ENCODE data around the gene MXD3.

Gene MXD3

DNA sequence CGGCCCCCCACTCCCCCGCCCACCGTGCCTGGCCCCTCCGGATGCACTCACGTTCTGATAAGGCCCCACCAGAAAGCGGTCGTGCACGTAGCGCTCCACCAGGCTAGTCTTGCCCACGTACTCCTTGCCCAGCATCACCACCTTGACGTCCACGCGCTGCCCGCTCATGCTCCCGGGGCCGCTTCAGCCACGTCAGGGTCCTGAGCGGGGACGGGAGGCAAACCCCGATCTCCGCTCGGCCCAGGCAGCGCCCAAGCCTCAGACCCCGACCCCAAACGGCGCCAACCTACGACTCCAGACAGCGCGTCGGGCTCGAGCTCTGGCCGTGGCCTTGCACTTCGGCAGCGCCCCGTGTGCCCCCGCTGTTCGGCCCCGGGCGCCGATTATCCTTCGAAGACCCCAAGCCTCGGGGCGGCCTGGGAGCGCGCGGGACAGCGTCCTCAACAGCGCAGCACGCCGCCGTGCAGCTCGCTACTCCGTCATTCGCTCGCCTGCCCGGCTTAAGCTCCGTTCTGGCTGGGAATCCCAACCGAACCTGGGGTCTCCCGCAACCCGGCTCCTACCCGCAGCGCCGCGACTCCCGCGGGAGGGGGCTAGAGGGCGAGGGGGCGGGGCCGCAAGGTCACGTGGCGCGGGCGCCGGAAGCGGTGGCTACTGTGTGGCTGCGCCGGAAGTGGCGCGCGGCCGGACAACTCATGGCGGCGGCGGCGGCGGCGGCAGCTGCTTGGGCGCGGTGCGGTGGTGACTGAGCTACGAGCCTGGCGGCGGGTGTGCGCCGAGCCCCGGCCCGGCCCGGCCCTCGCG is 8.4 kb downstream of the MXD3 start, which contains the start of the genes PRELID1 and RAB24:
Gene PRELID1, plus strand, starts transcription at position 679 of the 804 bp plus-strand sequence. CDS start 187 bp downstream, outside the sequence.
Gene RAB24, minus strand, starts transcription at position 599 of the 804 bp plus-strand sequence. Its CDS starts 431 bp downstream, at position 168.
- TF ChIP-seq, protein P1, sequence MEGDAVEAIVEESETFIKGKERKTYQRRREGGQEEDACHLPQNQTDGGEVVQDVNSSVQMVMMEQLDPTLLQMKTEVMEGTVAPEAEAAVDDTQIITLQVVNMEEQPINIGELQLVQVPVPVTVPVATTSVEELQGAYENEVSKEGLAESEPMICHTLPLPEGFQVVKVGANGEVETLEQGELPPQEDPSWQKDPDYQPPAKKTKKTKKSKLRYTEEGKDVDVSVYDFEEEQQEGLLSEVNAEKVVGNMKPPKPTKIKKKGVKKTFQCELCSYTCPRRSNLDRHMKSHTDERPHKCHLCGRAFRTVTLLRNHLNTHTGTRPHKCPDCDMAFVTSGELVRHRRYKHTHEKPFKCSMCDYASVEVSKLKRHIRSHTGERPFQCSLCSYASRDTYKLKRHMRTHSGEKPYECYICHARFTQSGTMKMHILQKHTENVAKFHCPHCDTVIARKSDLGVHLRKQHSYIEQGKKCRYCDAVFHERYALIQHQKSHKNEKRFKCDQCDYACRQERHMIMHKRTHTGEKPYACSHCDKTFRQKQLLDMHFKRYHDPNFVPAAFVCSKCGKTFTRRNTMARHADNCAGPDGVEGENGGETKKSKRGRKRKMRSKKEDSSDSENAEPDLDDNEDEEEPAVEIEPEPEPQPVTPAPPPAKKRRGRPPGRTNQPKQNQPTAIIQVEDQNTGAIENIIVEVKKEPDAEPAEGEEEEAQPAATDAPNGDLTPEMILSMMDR (IDR thresholded peaks at IDR 0.05), result peak; percentile 48

DNA sequence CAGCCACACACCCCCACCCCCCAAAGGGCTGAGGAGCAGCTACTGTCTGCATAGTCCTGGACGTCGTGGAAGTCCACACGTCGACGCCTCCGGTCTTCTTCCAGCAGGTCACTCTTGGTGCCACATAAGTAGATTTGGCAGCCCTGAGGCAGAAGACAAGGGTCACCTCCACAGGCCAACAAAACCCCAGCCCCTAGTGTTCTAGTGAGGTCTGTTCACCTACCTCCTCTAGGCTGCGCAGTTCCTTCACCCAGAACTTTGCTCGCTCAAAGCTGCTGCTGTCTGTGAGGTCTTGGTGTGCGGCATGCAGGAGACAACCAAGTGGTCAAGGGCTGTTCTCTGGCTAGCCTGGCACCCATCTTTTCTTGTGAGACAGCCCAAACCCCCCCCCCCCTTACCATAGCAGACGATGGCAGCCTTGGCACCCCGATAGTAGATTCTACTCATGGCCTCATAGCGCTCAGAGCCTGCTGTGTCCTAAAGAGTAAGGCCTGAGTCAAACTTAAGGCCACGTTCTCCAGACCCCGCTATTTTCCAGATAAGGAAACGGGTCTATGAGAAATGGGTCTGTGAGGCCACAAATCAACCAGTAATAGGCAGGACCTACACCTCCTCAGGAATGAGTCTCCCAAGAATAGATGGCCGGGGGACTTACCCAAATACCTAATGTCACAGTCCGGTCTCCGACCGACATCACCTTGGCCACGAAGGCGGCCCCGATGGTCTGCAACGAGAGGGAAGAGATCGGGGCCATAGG is 9.2 kb downstream of the MXD3 start:
- TF ChIP-seq, protein P1 (IDR thresholded peaks at IDR 0.05), result no peak

DNA sequence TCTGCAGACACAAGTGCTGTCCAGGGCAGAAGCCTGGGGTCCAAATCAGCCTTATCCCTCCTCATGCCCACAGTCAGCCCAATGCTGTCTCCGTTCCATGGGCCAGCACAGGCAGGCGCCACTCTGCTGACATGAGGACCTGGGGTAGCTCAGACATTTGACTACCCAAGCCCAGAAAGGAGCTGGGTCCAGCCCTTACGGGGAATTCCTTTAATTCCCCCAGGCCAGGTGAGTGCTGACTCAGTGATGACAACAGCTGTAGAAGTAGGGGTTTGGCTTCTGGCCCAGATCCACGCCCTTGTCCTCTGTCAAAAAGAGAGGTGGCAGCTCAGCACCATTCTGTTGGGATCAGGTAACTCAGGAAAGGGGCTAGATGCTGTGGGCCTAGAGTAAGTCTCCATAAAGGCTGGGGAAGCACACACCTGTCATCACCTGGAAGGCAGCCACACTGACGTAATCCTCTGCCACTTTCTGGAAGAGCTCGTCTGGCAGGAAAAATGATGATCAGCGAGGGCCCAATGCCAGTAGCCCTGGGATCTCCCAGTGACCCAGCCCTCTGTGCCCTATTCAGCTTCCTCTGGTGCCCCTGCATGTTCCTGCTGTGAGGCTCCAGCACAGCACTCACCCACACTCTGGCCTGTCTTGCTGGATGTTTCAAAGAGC is 10.1 kb downstream of the MXD3 start:
- TF ChIP-seq, protein P1 (IDR thresholded peaks at IDR 0.05), result no peak

DNA sequence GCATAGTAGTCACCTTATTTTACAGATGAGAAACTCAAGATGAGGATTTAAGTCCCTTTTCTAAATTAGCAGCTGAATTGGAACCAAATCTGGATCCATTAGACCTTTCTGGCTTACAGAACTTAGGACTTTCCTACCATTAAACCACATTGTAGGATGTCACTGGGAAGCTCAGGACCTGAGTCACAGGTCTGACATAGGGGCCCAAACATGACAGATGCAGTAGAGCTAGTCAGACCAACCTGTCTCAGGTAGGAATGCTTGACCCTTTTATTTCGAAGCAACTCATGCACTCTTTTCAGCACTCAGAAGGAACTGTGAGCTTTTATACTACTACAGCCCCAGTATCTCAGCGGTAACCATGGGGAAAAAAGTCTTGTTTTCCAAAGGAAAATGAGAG is 10.7 kb downstream of the MXD3 start:
- TF ChIP-seq, protein P1 (IDR thresholded peaks at IDR 0.05), result no peak

DNA sequence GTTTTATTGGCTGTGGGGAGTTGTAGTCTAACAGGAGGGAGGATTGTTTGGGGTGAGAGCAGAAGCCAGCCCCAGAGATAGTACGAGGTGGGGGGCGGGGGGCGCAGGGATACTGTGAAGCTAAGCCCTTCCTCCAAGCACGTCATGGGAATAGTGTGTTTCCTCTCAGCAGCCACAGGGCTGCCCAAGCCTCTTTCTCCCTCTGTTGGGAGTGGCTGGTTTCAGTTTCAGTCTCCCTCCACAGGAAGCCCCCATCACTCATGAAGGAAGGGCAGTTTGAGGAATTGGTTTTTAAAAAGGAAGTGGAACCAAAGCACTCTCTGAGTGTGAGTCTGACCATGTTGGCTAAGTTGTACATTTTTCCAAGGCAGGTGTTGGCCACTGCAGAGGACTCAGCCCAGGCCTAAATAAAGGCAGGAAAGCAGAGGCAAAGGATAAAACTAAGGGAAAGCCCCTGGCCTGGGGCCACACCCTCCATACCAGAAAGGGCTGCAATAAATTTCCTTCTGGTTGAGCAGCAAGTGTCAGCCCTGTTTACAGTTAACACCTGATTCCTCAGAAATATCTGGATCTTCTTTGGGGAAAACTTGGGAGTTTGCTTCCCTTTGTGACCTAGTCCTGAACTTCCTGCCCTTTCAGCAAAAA is 11.3 kb downstream of the MXD3 start:
- TF ChIP-seq, protein P1 (IDR thresholded peaks at IDR 0.05), result no peak

DNA sequence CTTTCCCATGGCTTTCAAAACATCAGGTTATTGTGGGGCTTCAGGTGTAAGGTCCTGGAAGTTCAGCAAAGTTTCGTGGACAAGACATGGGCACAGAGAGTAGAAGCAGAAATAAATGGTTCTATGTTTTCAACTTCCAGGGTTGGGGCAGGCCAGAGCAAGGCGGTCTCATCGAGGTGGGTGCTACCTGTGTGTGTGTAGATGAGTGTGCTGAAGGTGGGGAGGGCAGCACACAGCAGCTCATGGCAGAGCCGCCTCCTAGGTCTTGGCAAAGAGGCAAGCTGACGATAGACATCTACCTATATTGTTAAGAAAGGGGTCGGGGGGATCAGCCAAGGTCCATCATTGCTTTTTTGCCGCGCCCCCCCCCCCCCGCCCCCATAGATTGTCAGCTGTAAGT is 12.0 kb downstream of the MXD3 start:
- TF ChIP-seq, protein P1 (IDR thresholded peaks at IDR 0.05), result no peak

DNA sequence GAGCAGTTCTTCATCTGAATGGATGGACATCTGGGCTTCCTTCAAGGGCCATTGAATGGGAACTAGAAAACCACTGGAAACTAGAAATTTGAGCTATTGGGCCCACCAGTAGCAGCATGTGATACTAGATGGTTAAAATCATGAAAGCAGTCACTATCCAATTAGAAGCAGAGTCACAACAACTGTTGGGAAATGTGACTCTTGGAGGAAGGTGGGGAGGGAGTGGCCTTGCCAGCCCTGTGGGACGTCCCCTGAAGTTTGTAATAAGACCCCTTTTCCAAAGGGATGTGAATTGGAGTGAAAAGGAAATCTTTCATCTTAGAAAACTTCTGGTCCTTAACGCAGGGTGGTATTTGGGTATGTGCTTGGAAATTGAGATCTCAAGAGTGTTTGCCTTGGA is 13.8 kb downstream of the MXD3 start:
- TF ChIP-seq, protein P1 (IDR thresholded peaks at IDR 0.05), result no peak
